ENCODE results near the gene FGG. TPM values are rescaled to one million over a fixed set of nuclear protein-coding genes. Genes with fewer than 3 reads are reported as not detected.

FGG gene
- total RNA-seq, 1 experiment from 2014 or later = not detected

GRCh38 chr4:154630324-154630723 is 17.9 kb upstream of the FGG start:
- no peak overlapping the region for H3K9ac ChIP-seq (ENCODE audit: low read length)
- H3K36me3 ChIP-seq (ENCODE audit: insufficient read depth, low read length) = no peaks in the 10 kb centered on the region
- no peak overlapping the region for H3K4me3 ChIP-seq (ENCODE audit: low read length)
- H3K4me2 ChIP-seq (ENCODE audit: low read depth, low read length, poor library complexity, severe bottlenecking) = no peak overlapping the region
- H3K79me2 ChIP-seq (ENCODE audit: low read length) = no peaks in the 10 kb centered on the region
- no peak overlapping the region for H3K27ac ChIP-seq (ENCODE audit: low read length)
- no peak for DNase-seq
- no peaks in the 10 kb centered on the region for H3K9me2 ChIP-seq (replicated peaks; ENCODE audit: insufficient read depth, low read length)
- no peaks in the 10 kb centered on the region for H3K9me3 ChIP-seq (ENCODE audit: low read length)
- H3K27me3 ChIP-seq (ENCODE audit: low read length) = no peaks in the 10 kb centered on the region
- no peak overlapping the region for H2AFZ ChIP-seq (ENCODE audit: low read length)
- H4K20me1 ChIP-seq (ENCODE audit: insufficient read depth, low read depth, low read length) = no peaks in the 10 kb centered on the region
- H3K4me1 ChIP-seq (ENCODE audit: low read length) = peaks cover 2% of the 10 kb centered on the region; the same call in 1 of the 2 replicates

- H2AFZ ChIP-seq (ENCODE audit: low read length) = no peak overlapping the region
- no peaks in the 10 kb centered on the region for H4K20me1 ChIP-seq (ENCODE audit: insufficient read depth, low read depth, low read length)
- no peaks in the 10 kb centered on the region for H3K9me3 ChIP-seq (ENCODE audit: low read length)
- no peak overlapping the region for H3K9ac ChIP-seq (ENCODE audit: low read length)
- no peaks in the 10 kb centered on the region for H3K4me1 ChIP-seq (ENCODE audit: low read length)
- no peaks in the 10 kb centered on the region for H3K9me2 ChIP-seq (replicated peaks; ENCODE audit: insufficient read depth, low read length)
- H3K4me3 ChIP-seq (ENCODE audit: low read length) = no peak overlapping the region
- no peaks in the 10 kb centered on the region for H3K27me3 ChIP-seq (ENCODE audit: low read length)
- no peaks in the 10 kb centered on the region for H3K36me3 ChIP-seq (ENCODE audit: insufficient read depth, low read length)
- no peaks in the 10 kb centered on the region for H3K79me2 ChIP-seq (ENCODE audit: low read length)
- no peak overlapping the region for H3K27ac ChIP-seq (ENCODE audit: low read length)
- no peak overlapping the region for H3K4me2 ChIP-seq (ENCODE audit: low read depth, low read length, poor library complexity, severe bottlenecking)
- DNase-seq = peak; percentile 67
Measured at GRCh38 chr4:154626793-154627484, 14.5 kb upstream of the FGG start.

GRCh38 chr4:154625971-154626370 is 13.5 kb upstream of the FGG start:
- H4K20me1 ChIP-seq (ENCODE audit: insufficient read depth, low read depth, low read length) = no peaks in the 10 kb centered on the region
- H3K79me2 ChIP-seq (ENCODE audit: low read length) = no peaks in the 10 kb centered on the region
- H3K4me1 ChIP-seq (ENCODE audit: low read length) = no peaks in the 10 kb centered on the region
- no peak overlapping the region for H3K4me3 ChIP-seq (ENCODE audit: low read length)
- H2AFZ ChIP-seq (ENCODE audit: low read length) = no peak overlapping the region
- no peak overlapping the region for H3K27ac ChIP-seq (ENCODE audit: low read length)
- H3K27me3 ChIP-seq (ENCODE audit: low read length) = no peaks in the 10 kb centered on the region
- H3K9me2 ChIP-seq (replicated peaks; ENCODE audit: insufficient read depth, low read length) = no peaks in the 10 kb centered on the region
- H3K9ac ChIP-seq (ENCODE audit: low read length) = no peak overlapping the region
- no peaks in the 10 kb centered on the region for H3K36me3 ChIP-seq (ENCODE audit: insufficient read depth, low read length)
- H3K4me2 ChIP-seq (ENCODE audit: low read depth, low read length, poor library complexity, severe bottlenecking) = no peak overlapping the region
- no peaks in the 10 kb centered on the region for H3K9me3 ChIP-seq (ENCODE audit: low read length)
- no peak for DNase-seq

GRCh38 chr4:154623995-154624394 is 11.5 kb upstream of the FGG start:
- no peaks in the 10 kb centered on the region for H3K36me3 ChIP-seq (ENCODE audit: insufficient read depth, low read length)
- no peak overlapping the region for H3K4me2 ChIP-seq (ENCODE audit: low read depth, low read length, poor library complexity, severe bottlenecking)
- no peak overlapping the region for H3K4me3 ChIP-seq (ENCODE audit: low read length)
- no peak overlapping the region for H2AFZ ChIP-seq (ENCODE audit: low read length)
- H3K9me3 ChIP-seq (ENCODE audit: low read length) = no peaks in the 10 kb centered on the region
- no peaks in the 10 kb centered on the region for H3K9me2 ChIP-seq (replicated peaks; ENCODE audit: insufficient read depth, low read length)
- no peaks in the 10 kb centered on the region for H4K20me1 ChIP-seq (ENCODE audit: insufficient read depth, low read depth, low read length)
- H3K79me2 ChIP-seq (ENCODE audit: low read length) = no peaks in the 10 kb centered on the region
- no peaks in the 10 kb centered on the region for H3K27me3 ChIP-seq (ENCODE audit: low read length)
- H3K9ac ChIP-seq (ENCODE audit: low read length) = no peak overlapping the region
- no peak for DNase-seq
- H3K4me1 ChIP-seq (ENCODE audit: low read length) = no peaks in the 10 kb centered on the region
- H3K27ac ChIP-seq (ENCODE audit: low read length) = no peak overlapping the region

- DNase-seq = no peak
- Histone ChIP-seq H3K9ac (ENCODE audit: low read length) (no peak overlapping the region), H3K4me2 (ENCODE audit: low read depth, low read length, poor library complexity, severe bottlenecking) (no peak overlapping the region), H3K9me3 (ENCODE audit: low read length) (no peaks in the 10 kb centered on the region), H3K27ac (ENCODE audit: low read length) (no peak overlapping the region), H2AFZ (ENCODE audit: low read length) (no peak overlapping the region), H3K4me3 (ENCODE audit: low read length) (no peak overlapping the region), H3K27me3 (ENCODE audit: low read length) (no peaks in the 10 kb centered on the region), H3K9me2 (replicated peaks; ENCODE audit: insufficient read depth, low read length) (no peaks in the 10 kb centered on the region), H3K4me1 (ENCODE audit: low read length) (no peaks in the 10 kb centered on the region), H3K79me2 (ENCODE audit: low read length) (no peaks in the 10 kb centered on the region), H3K36me3 (ENCODE audit: insufficient read depth, low read length) (no peaks in the 10 kb centered on the region), H4K20me1 (ENCODE audit: insufficient read depth, low read depth, low read length) (no peaks in the 10 kb centered on the region)
Measured at GRCh38 chr4:154623436-154623835, 11.0 kb upstream of the FGG start.

- H4K20me1 ChIP-seq (ENCODE audit: insufficient read depth, low read depth, low read length) = no peaks in the 10 kb centered on the region
- H3K36me3 ChIP-seq (ENCODE audit: insufficient read depth, low read length) = no peaks in the 10 kb centered on the region
- no peak overlapping the region for H3K27ac ChIP-seq (ENCODE audit: low read length)
- peak; percentile 88 for DNase-seq
- H3K27me3 ChIP-seq (ENCODE audit: low read length) = no peaks in the 10 kb centered on the region
- H3K4me1 ChIP-seq (ENCODE audit: low read length) = no peaks in the 10 kb centered on the region
- no peak overlapping the region for H3K4me2 ChIP-seq (ENCODE audit: low read depth, low read length, poor library complexity, severe bottlenecking)
- no peak overlapping the region for H2AFZ ChIP-seq (ENCODE audit: low read length)
- H3K9me2 ChIP-seq (replicated peaks; ENCODE audit: insufficient read depth, low read length) = no peaks in the 10 kb centered on the region
- no peak overlapping the region for H3K4me3 ChIP-seq (ENCODE audit: low read length)
- no peaks in the 10 kb centered on the region for H3K9me3 ChIP-seq (ENCODE audit: low read length)
- no peak overlapping the region for H3K9ac ChIP-seq (ENCODE audit: low read length)
- no peaks in the 10 kb centered on the region for H3K79me2 ChIP-seq (ENCODE audit: low read length)
Measured at GRCh38 chr4:154622598-154622997, 10.1 kb upstream of the FGG start.

GRCh38 chr4:154620111-154620510 is 7.7 kb upstream of the FGG start:
- Histone ChIP-seq H4K20me1 (ENCODE audit: insufficient read depth, low read depth, low read length) (no peaks in the 10 kb centered on the region), H3K27ac (ENCODE audit: low read length) (no peak overlapping the region), H2AFZ (ENCODE audit: low read length) (no peak overlapping the region), H3K4me1 (ENCODE audit: low read length) (no peaks in the 10 kb centered on the region), H3K9me2 (replicated peaks; ENCODE audit: insufficient read depth, low read length) (no peaks in the 10 kb centered on the region), H3K27me3 (ENCODE audit: low read length) (no peaks in the 10 kb centered on the region), H3K4me3 (ENCODE audit: low read length) (no peak overlapping the region), H3K4me2 (ENCODE audit: low read depth, low read length, poor library complexity, severe bottlenecking) (no peak overlapping the region), H3K79me2 (ENCODE audit: low read length) (no peaks in the 10 kb centered on the region), H3K9me3 (ENCODE audit: low read length) (no peaks in the 10 kb centered on the region), H3K36me3 (ENCODE audit: insufficient read depth, low read length) (no peaks in the 10 kb centered on the region), H3K9ac (ENCODE audit: low read length) (no peak overlapping the region)
- no peak for DNase-seq

GRCh38 chr4:154618708-154619315 is 6.4 kb upstream of the FGG start:
- Histone ChIP-seq H3K4me3 (ENCODE audit: low read length) (no peak overlapping the region), H3K4me1 (ENCODE audit: low read length) (no peaks in the 10 kb centered on the region), H3K9me3 (ENCODE audit: low read length) (no peaks in the 10 kb centered on the region), H2AFZ (ENCODE audit: low read length) (no peak overlapping the region), H4K20me1 (ENCODE audit: insufficient read depth, low read depth, low read length) (no peaks in the 10 kb centered on the region), H3K36me3 (ENCODE audit: insufficient read depth, low read length) (no peaks in the 10 kb centered on the region), H3K27me3 (ENCODE audit: low read length) (no peaks in the 10 kb centered on the region), H3K9me2 (replicated peaks; ENCODE audit: insufficient read depth, low read length) (no peaks in the 10 kb centered on the region), H3K27ac (ENCODE audit: low read length) (no peak overlapping the region), H3K79me2 (ENCODE audit: low read length) (no peaks in the 10 kb centered on the region), H3K4me2 (ENCODE audit: low read depth, low read length, poor library complexity, severe bottlenecking) (no peak overlapping the region), H3K9ac (ENCODE audit: low read length) (no peak overlapping the region)
- DNase-seq = peak; percentile 88
